SK-N-SH treated with all-trans-retinoic acid at 6 μM for 48 hours (cell line): Measurements from ENCODE around the gene SPATA21.

Experiments used
- ATAC-seq: fragments of 200-7000 bp; cut with Tn5 transposase; 3 replicates; pipeline ENCODE4 v1.9.1; 2020; ENCODE audit warnings: mild to moderate bottlenecking, moderate library complexity
- ARNTL ChIP-seq: fragments of 450-650 bp; formaldehyde crosslinking; IDR thresholded peaks from 2 replicates; pipeline ENCODE4 v1.5.0; 2020; ENCODE audit warnings: low read depth, mild to moderate bottlenecking, moderate library complexity, borderline replicate concordance
- CSDC2 ChIP-seq: fragments of 250-450 bp; sonication (Bioruptor Pico); IDR thresholded peaks from 2 replicates; pipeline ENCODE4 v1.5.0; 2020; ENCODE audit warnings: mild to moderate bottlenecking, moderate library complexity
- ESRRG ChIP-seq: fragments of 250-450 bp; sonication (Bioruptor Pico); IDR thresholded peaks from 2 replicates; pipeline ENCODE4 v1.6.1; 2021; ENCODE audit warnings: mild to moderate bottlenecking
- ISL1 ChIP-seq: fragments of 250-450 bp; sonication (Bioruptor Pico); IDR thresholded peaks from 2 replicates; pipeline ENCODE4 v2.1.2; 2022; ENCODE audit warnings: mild to moderate bottlenecking, moderate library complexity
- PATZ1 ChIP-seq: fragments of 250-450 bp; sonication (Bioruptor Pico); IDR thresholded peaks from 2 replicates; pipeline ENCODE4 v1.8.0; 2020; ENCODE audit warnings: mild to moderate bottlenecking, moderate library complexity, borderline replicate concordance
- PPARA ChIP-seq: fragments of 250-450 bp; sonication (Bioruptor Pico); IDR thresholded peaks from 2 replicates; pipeline ENCODE4 v1.5.0; 2020; ENCODE audit warnings: mild to moderate bottlenecking, borderline replicate concordance
- RARB ChIP-seq: fragments of 250-450 bp; sonication (Bioruptor Pico); IDR thresholded peaks from 2 replicates; pipeline ENCODE4 v1.8.0; 2021; ENCODE audit warnings: mild to moderate bottlenecking, moderate library complexity
- SNAI2 ChIP-seq: fragments of 250-450 bp; sonication (Bioruptor Pico); IDR thresholded peaks from 2 replicates; pipeline ENCODE4 v1.5.0; 2020; ENCODE audit warnings: mild to moderate bottlenecking, moderate library complexity
- TCF4 ChIP-seq: fragments of 250-450 bp; sonication (Bioruptor Pico); IDR thresholded peaks from 2 replicates; pipeline ENCODE4 v1.8.0; 2021; ENCODE audit warnings: mild to moderate bottlenecking, moderate library complexity, borderline replicate concordance
- TOX ChIP-seq: fragments of 250-450 bp; sonication (Bioruptor Pico); IDR thresholded peaks from 2 replicates; pipeline ENCODE4 v1.8.0; 2021; ENCODE audit warnings: mild to moderate bottlenecking, moderate library complexity, borderline replicate concordance
- TSHZ2 ChIP-seq: fragments of 250-450 bp; sonication (Bioruptor Pico); IDR thresholded peaks from 2 replicates; pipeline ENCODE4 v1.5.0; 2020; ENCODE audit warnings: mild to moderate bottlenecking, moderate library complexity
- ZC3H10 ChIP-seq: fragments of 250-450 bp; sonication (Bioruptor Pico); IDR thresholded peaks from 2 replicates; pipeline ENCODE4 v1.5.1; 2021; ENCODE audit warnings: mild to moderate bottlenecking, moderate library complexity
- ZFP3 ChIP-seq: fragments of 250-450 bp; sonication (Bioruptor Pico); IDR thresholded peaks from 2 replicates; pipeline ENCODE4 v1.5.0; 2020; ENCODE audit warnings: mild to moderate bottlenecking, moderate library complexity
- ZNF565 ChIP-seq: fragments of 450-650 bp; formaldehyde crosslinking; conservative IDR thresholded peaks from 2 replicates; pipeline ENCODE4 v1.5.0; 2020; ENCODE audit warnings: low read depth, mild to moderate bottlenecking, moderate library complexity
- ZNF70 ChIP-seq: fragments of 450-650 bp; formaldehyde crosslinking; IDR thresholded peaks from 2 replicates; pipeline ENCODE4 v1.5.0; 2020; ENCODE audit warnings: mild to moderate bottlenecking, moderate library complexity
- ZNF8 ChIP-seq: fragments of 450-650 bp; formaldehyde crosslinking; IDR thresholded peaks from 2 replicates; pipeline ENCODE4 v1.5.0; 2020; ENCODE audit warnings: mild to moderate bottlenecking, moderate library complexity
- TF ChIP-seq, protein P1 (sequence below): fragments of 250-450 bp; sonication (Bioruptor Pico); IDR thresholded peaks from 2 replicates; pipeline ENCODE4 v1.8.0; 2021; ENCODE audit warnings: low read depth, mild to moderate bottlenecking, moderate library complexity, borderline replicate concordance

SPATA21 gene

DNA sequence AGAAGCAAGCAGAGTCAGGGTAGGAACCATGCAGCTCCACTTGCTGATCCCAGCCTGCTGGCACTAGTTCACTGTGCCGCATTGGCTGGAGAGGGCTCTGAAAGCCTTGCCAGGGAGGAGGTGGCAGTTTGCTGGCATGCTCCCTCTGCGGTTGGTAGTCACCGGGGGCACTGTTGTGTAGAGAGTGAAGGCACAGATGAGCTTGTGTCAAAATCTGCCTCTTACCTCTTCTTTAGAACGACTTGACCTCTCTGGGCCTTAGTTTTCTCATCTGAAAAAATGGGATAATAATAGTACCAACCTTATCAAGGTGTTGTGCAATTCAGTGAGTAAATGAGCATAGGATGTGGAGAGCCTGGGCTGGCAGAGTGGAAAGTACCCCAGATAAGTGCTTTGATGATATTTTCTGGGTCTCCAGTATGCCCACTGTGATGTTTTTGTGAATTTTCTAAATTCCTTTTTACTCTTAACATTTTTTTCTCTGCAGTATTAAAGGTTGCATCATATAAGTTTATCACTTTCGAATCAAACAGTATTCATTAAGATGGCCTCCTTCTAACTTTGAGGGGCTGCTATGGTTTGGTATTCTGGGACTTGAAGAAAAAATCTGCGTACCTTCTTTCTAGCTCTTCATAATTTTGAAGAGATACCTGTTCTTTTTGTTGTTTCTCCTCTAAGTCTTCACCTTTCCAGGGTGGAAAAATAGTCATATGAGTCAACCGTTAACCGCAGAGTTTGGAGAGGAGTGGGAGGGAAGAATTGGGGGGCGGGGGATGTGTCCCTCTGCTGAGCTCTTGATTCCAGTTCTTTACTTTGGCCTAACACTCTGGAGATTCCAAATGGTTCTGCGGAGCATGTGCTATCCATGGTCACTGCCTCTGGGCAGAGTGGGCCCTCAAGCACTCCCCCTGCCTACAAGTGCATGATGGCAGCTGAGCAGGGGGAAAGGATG is 43.4 kb downstream of the SPATA21 start:
- ATAC-seq, result no peak
- TF ChIP-seq TOX (CRISPR knock-in tag) (no peak), ZC3H10 (CRISPR knock-in tag) (no peak), ARNTL (CRISPR knock-in tag) (no peak), CSDC2 (CRISPR knock-in tag) (no peak), ZNF565 (no peak), ZNF70 (no peak), ZNF8 (CRISPR knock-in tag) (no peak), TSHZ2 (CRISPR knock-in tag) (no peak)
- TF ChIP-seq, protein P1, sequence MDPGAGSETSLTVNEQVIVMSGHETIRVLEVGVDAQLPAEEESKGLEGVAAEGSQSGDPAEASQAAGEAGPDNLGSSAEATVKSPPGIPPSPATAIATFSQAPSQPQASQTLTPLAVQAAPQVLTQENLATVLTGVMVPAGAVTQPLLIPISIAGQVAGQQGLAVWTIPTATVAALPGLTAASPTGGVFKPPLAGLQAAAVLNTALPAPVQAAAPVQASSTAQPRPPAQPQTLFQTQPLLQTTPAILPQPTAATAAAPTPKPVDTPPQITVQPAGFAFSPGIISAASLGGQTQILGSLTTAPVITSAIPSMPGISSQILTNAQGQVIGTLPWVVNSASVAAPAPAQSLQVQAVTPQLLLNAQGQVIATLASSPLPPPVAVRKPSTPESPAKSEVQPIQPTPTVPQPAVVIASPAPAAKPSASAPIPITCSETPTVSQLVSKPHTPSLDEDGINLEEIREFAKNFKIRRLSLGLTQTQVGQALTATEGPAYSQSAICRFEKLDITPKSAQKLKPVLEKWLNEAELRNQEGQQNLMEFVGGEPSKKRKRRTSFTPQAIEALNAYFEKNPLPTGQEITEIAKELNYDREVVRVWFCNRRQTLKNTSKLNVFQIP (CRISPR knock-in tag), result no peak

DNA sequence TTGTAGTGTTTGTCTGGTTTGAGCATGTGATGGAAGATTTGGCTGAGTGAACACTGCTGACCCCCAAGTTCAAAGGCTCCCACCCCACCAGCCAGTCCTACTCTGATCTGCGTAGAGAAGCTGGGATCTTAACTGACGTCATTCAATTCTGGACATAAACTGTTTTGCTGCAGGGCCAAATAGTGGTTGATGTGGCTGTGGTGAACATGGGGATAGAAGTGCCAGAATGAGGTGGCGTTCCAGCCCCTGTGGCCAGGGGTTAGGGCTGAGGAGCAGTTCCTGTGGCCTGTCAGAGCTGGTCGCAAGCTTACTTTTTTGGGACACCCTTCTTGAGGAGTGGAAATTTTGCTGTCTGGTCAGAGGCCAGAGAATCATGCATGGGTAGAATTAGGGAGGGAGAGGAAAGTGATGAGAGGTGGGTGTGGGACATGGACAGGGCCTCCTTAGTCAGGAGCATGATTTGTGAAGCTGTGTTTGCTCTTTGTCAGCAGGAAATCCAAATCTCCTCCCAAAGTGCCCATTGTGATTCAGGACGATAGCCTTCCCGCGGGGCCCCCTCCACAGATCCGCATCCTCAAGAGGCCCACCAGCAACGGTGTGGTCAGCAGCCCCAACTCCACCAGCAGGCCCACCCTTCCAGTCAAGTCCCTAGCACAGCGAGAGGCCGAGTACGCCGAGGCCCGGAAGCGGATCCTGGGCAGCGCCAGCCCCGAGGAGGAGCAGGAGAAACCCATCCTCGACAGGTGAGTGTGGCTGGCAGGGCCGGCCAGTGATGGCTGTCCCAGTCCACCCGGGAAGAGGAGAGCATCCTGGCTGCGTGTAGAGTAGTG is 44.3 kb downstream of the SPATA21 start:
- TF ChIP-seq ESRRG (CRISPR knock-in tag), result no peak
- TF ChIP-seq RARB (CRISPR knock-in tag), result no peak
- no peak for TF ChIP-seq CSDC2 (CRISPR knock-in tag)
- no peak for TF ChIP-seq TOX (CRISPR knock-in tag)
- TF ChIP-seq ZC3H10 (CRISPR knock-in tag), result no peak
- no peak for TF ChIP-seq SNAI2 (CRISPR knock-in tag)
- TF ChIP-seq TCF4 (CRISPR knock-in tag), result no peak
- TF ChIP-seq PPARA (CRISPR knock-in tag), result no peak
- TF ChIP-seq ZNF8 (CRISPR knock-in tag), result no peak
- no peak for TF ChIP-seq ZFP3 (CRISPR knock-in tag)
- TF ChIP-seq, protein P1 (CRISPR knock-in tag), result no peak
- TF ChIP-seq PATZ1 (CRISPR knock-in tag), result no peak
- no peak for TF ChIP-seq ISL1 (CRISPR knock-in tag)
- TF ChIP-seq ARNTL (CRISPR knock-in tag), result no peak
- TF ChIP-seq TSHZ2 (CRISPR knock-in tag), result no peak
- no peak for ATAC-seq
